Natural killer cell (primary cell): Measurements from ENCODE around the gene ELOF1. TPM values are rescaled to one million over a fixed set of nuclear protein-coding genes. Genes with fewer than 3 reads are reported as not detected.

ENCODE experiments used
- ATAC-seq, 3 donors: fragments of 150-1000 bp in 2 of 3; fragments of 200-7000 bp in 1 of 3; cut with Tn5 transposase; 1 replicate in 1 of 3; 2 replicates in 2 of 3; pipeline ENCODE4 v1.10.0; 2021; ENCODE audit warnings: mild to moderate bottlenecking in 2 of 3, moderate library complexity in 2 of 3
- DNase-seq, 2 donors: peaks; one replicate each; pipeline versions ENCODE4 v3.0.0 to v3.0.0-alpha.2; 2013 to 2021; ENCODE audit warnings: mixed read lengths in 1 of 2
- H3K27ac ChIP-seq: one replicate; pipeline ENCODE4 v1.5.1; 2013; ENCODE audit warnings: mild to moderate bottlenecking, low read length
- H3K27me3 ChIP-seq: one replicate; pipeline ENCODE4 v1.6.1; 2013; ENCODE audit warnings: low read length; ENCODE audit not compliant: control insufficient read depth, insufficient read depth
- H3K36me3 ChIP-seq: one replicate; pipeline ENCODE4 v1.6.1; 2013; ENCODE audit warnings: low read length; ENCODE audit not compliant: control insufficient read depth, insufficient read depth
- H3K4me1 ChIP-seq: one replicate; pipeline ENCODE4 v1.6.1; 2013; ENCODE audit warnings: low read length; ENCODE audit not compliant: control insufficient read depth, insufficient read depth
- H3K4me3 ChIP-seq: one replicate; pipeline ENCODE4 v1.5.1; 2013; ENCODE audit warnings: low read length
- H3K9me3 ChIP-seq: one replicate; pipeline ENCODE4 v1.6.1; 2013; ENCODE audit warnings: low read length; ENCODE audit not compliant: control insufficient read depth, insufficient read depth
- H3K27ac Mint-ChIP-seq, 2 donors: one replicate each; pipeline ENCODE4 v1.8.0; 2022; ENCODE audit warnings: mild to moderate bottlenecking in 2 of 2, mixed read lengths in 2 of 2, moderate library complexity in 1 of 2
- H3K27me3 Mint-ChIP-seq, 2 donors: one replicate each; pipeline ENCODE4 v1.8.0; 2022; ENCODE audit warnings: low read depth in 2 of 2, mixed read lengths in 2 of 2
- H3K36me3 Mint-ChIP-seq: one replicate; pipeline ENCODE4 v1.8.0; 2022; ENCODE audit warnings: mixed read lengths
- H3K4me1 Mint-ChIP-seq, 2 donors: one replicate each; pipeline ENCODE4 v1.8.0; 2022; ENCODE audit warnings: mixed read lengths in 2 of 2
- H3K4me3 Mint-ChIP-seq: one replicate; pipeline ENCODE4 v1.8.0; 2022; ENCODE audit warnings: mild to moderate bottlenecking, moderate library complexity, mixed read lengths
- H3K9me3 Mint-ChIP-seq, 2 donors: one replicate each; pipeline ENCODE4 v1.8.0; 2022; ENCODE audit warnings: mixed read lengths in 2 of 2
- WGBS: methylation state at CpG from one replicate; pipeline ENCODE4 v1.1.7; 2013; ENCODE audit warnings: missing lambda C conversion rate; ENCODE audit not compliant: insufficient coverage; 5-methylcytosine and 5-hydroxymethylcytosine counted together
- intact Hi-C: fragments of 100-400 bp; cut with micrococcal nuclease; formaldehyde crosslinking; loops from one replicate; pipeline ENCODE4 v1.14.2; 2022
- total RNA-seq, 4 donors: library from RNA; stranded (reverse); fragments of 120-200 nt in 1 of 4; gene quantifications; one replicate each; pipeline versions ENCODE4 v1.2.3 to v1.2.4, GENCODE V29; 2013 to 2022
- TF ChIP-seq, protein P1 (sequence below): fragments of 200-600 bp; IDR thresholded peaks from one replicate; pipeline ENCODE4 v1.8.0; 2022; ENCODE audit warnings: antibody characterized with exemption

The ELOF1 gene
- total RNA-seq, 3 donors from 2014 or later (not counting 1 experiment from before 2014, with no cell fraction given), result 46.4 to 54.2 (median 50.0) TPM

GRCh38 chr19:11505504-11506100 is 53.4 kb downstream of the ELOF1 start, which contains the start of gene ZNF653:
TSS of gene ZNF653 (minus strand) at chr19:11505839. CDS start at chr19:11505786, 53 bp downstream.
- H3K4me3 ChIP-seq, result peak within 1 kb of the TSS; percentile 40
- peak within 1 kb of the TSS; percentile 78 for H3K27ac ChIP-seq
- Mint-ChIP-seq H3K4me1 (peaks cover 15 to 16% of the 10 kb centered on the region in 2 donors), H3K27ac (peak within 1 kb of the TSS; percentile 88 to 92), H3K36me3 (no peaks in the 10 kb centered on the region), H3K27me3 (no peaks in the 10 kb centered on the region), H3K9me3 (no peaks in the 10 kb centered on the region), H3K4me3 (peak within 1 kb of the TSS; percentile 95)
- H3K9me3 ChIP-seq, result no peaks in the 10 kb centered on the region
- intact Hi-C loops, result loop anchor here (1.0 to 10.0 kb wide), 3 partner anchors 24 to 159 kb away; partner anchors contain the start of genes CCDC159, ECSIT, SWSAP1 and TMEM205
- WGBS, result under 1% methylated on average over 65 of the region's 65 CpGs
- TF ChIP-seq, protein P1, sequence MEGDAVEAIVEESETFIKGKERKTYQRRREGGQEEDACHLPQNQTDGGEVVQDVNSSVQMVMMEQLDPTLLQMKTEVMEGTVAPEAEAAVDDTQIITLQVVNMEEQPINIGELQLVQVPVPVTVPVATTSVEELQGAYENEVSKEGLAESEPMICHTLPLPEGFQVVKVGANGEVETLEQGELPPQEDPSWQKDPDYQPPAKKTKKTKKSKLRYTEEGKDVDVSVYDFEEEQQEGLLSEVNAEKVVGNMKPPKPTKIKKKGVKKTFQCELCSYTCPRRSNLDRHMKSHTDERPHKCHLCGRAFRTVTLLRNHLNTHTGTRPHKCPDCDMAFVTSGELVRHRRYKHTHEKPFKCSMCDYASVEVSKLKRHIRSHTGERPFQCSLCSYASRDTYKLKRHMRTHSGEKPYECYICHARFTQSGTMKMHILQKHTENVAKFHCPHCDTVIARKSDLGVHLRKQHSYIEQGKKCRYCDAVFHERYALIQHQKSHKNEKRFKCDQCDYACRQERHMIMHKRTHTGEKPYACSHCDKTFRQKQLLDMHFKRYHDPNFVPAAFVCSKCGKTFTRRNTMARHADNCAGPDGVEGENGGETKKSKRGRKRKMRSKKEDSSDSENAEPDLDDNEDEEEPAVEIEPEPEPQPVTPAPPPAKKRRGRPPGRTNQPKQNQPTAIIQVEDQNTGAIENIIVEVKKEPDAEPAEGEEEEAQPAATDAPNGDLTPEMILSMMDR, result no peak
- ATAC-seq (peak; percentile 64 to 83 (median 68)), DNase-seq (peak; percentile 94 to 98)
- no peaks in the 10 kb centered on the region for H3K36me3 ChIP-seq
- peaks cover 16% of the 10 kb centered on the region for H3K4me1 ChIP-seq
- H3K27me3 ChIP-seq, result no peaks in the 10 kb centered on the region

GRCh38 chr19:11505032-11505503 is 54.0 kb downstream of the ELOF1 start:
- H3K9me3 Mint-ChIP-seq, result no peaks in the 10 kb centered on the region
- WGBS, result under 1% methylated on average over 33 of the region's 33 CpGs

GRCh38 chr19:11504502-11505031 is 54.5 kb downstream of the ELOF1 start:
- peaks cover 16% of the 10 kb centered on the region for H3K4me1 ChIP-seq
- WGBS, result 64% methylated on average over 7 of the region's 7 CpGs
- intact Hi-C loops, result loop anchor here (1.0 to 10.0 kb wide), 3 partner anchors 25 to 158 kb away; partner anchors contain the start of genes CCDC159, ECSIT, SWSAP1 and TMEM205
- no peaks in the 10 kb centered on the region for H3K27me3 Mint-ChIP-seq
- H3K4me1 Mint-ChIP-seq, result peaks cover 15 to 16% of the 10 kb centered on the region in 2 donors
- H3K36me3 ChIP-seq, result no peaks in the 10 kb centered on the region
- H3K9me3 ChIP-seq, result no peaks in the 10 kb centered on the region
- H3K9me3 Mint-ChIP-seq, result no peaks in the 10 kb centered on the region
- H3K4me3 ChIP-seq, result peak overlapping the region; percentile 40
- no peak for ATAC-seq
- no peak for DNase-seq
- H3K27ac Mint-ChIP-seq, result peak overlapping the region; percentile 88 to 92
- H3K36me3 Mint-ChIP-seq, result no peaks in the 10 kb centered on the region
- TF ChIP-seq, protein P1, result no peak
- peak overlapping the region; percentile 78 for H3K27ac ChIP-seq
- H3K4me3 Mint-ChIP-seq, result peak overlapping the region; percentile 89
- no peaks in the 10 kb centered on the region for H3K27me3 ChIP-seq

More at GRCh38 chr19:11505032-11505503, 54.0 kb downstream of the ELOF1 start:
- TF ChIP-seq, protein P1, result no peak
- H3K36me3 ChIP-seq, result no peaks in the 10 kb centered on the region
- DNase-seq, result peak; percentile 94 to 97
- H3K4me1 ChIP-seq, result peaks cover 16% of the 10 kb centered on the region
- H3K27ac ChIP-seq, result peak overlapping the region; percentile 78
- H3K9me3 ChIP-seq, result no peaks in the 10 kb centered on the region
- Mint-ChIP-seq H3K27me3 (no peaks in the 10 kb centered on the region), H3K4me1 (peaks cover 15 to 16% of the 10 kb centered on the region in 2 donors), H3K36me3 (no peaks in the 10 kb centered on the region), H3K27ac (peak overlapping the region; percentile 88 to 92), H3K4me3 (peak overlapping the region; percentile 89)
- intact Hi-C loops, result loop anchor here (1.0 to 10.0 kb wide), 3 partner anchors 24 to 159 kb away; partner anchors contain the start of genes CCDC159, ECSIT, SWSAP1 and TMEM205
- no peaks in the 10 kb centered on the region for H3K27me3 ChIP-seq
- peak; percentile 92 to 97 (median 92) for ATAC-seq
- peak overlapping the region; percentile 40 for H3K4me3 ChIP-seq

Other genes starting within 250 kb of the ELOF1 start
- 10 to 100 TPM; 14.3 to 20.0 (median 15.7) TPM for gene RAB3D, start 219.6 kb downstream of the ELOF1 start, total RNA-seq
- 10 to 100 TPM; 25.0 to 29.9 (median 29.5) TPM for gene TMEM205, start 213.0 kb downstream of the ELOF1 start, total RNA-seq
- gene CCDC159, start 212.7 kb downstream of the ELOF1 start, total RNA-seq, result 10 to 100 TPM; 86.9 to 94.9 (median 91.8) TPM
- 10 to 100 TPM; 13.3 to 21.1 (median 16.1) TPM for gene PLPPR2, start 203.8 kb downstream of the ELOF1 start, total RNA-seq
- gene SWSAP1, start 184.6 kb downstream of the ELOF1 start, total RNA-seq, result 1 to 10 TPM; 2.1 to 2.9 (median 2.8) TPM
- 10 to 100 TPM in 2 of 3 donors, 1 to 10 TPM in 1; 7.6 to 10.7 (median 10.3) TPM for gene EPOR, start 174.9 kb downstream of the ELOF1 start, total RNA-seq
- gene RGL3, start 139.9 kb downstream of the ELOF1 start, total RNA-seq, result under 1 TPM in 1 of 3 donors, not detected in 2; 0.48 TPM
- not detected for gene ODAD3, start 124.1 kb downstream of the ELOF1 start, total RNA-seq
- gene PRKCSH, start 123.6 kb downstream of the ELOF1 start, total RNA-seq, result 100 to 1,000 TPM; 320 to 367 (median 327) TPM
- gene ELAVL3, start 78.2 kb downstream of the ELOF1 start, total RNA-seq, result not detected
- gene ZNF653, start 53.4 kb downstream of the ELOF1 start, total RNA-seq, result 10 to 100 TPM in 2 of 3 donors, 1 to 10 TPM in 1; 9.9 to 15.4 (median 10.8) TPM
- 10 to 100 TPM; 23.6 to 24.5 (median 24.1) TPM for gene ECSIT, start 30.1 kb downstream of the ELOF1 start, total RNA-seq
- not detected for gene CNN1, start 20.4 kb downstream of the ELOF1 start, total RNA-seq
- 10 to 100 TPM; 14.9 to 20.3 (median 18.8) TPM for gene ACP5, start 18.4 kb upstream of the ELOF1 start, total RNA-seq
- 1 to 10 TPM; 4.7 to 7.5 (median 4.9) TPM for gene ZNF627, start 38.3 kb upstream of the ELOF1 start, total RNA-seq
- 1 to 10 TPM; 3.2 to 7.1 (median 5.2) TPM for gene ZNF823, start 179.7 kb upstream of the ELOF1 start, total RNA-seq
- 1 to 10 TPM; 6.5 to 9.6 (median 7.1) TPM for gene ZNF441, start 207.8 kb upstream of the ELOF1 start, total RNA-seq
- gene ZNF491, start 239.3 kb upstream of the ELOF1 start, total RNA-seq, result 1 to 10 TPM; 1.9 to 3.8 (median 3.7) TPM